Thyroid gland (tissue), 4 donors: Measurements from ENCODE around the gene GRIK5. TPM values are rescaled to one million over a fixed set of nuclear protein-coding genes. Genes with fewer than 3 reads are reported as not detected.

Experiments
- DNase-seq, 2 donors: peaks; one replicate each; pipeline ENCODE4 v3.0.0-alpha.2; 2019
- H3K27ac ChIP-seq, 3 donors: fragments of 200-600 bp; sonication (generic); 1 replicate in 2 of 3; 2 replicates in 1 of 3; pipeline ENCODE4 v1.5.1; 2016 to 2019; ENCODE audit warnings: mild to moderate bottlenecking in 1 of 3, moderate library complexity in 1 of 3
- H3K27me3 ChIP-seq: fragments of 200-600 bp; sonication (generic); one replicate; pipeline ENCODE4 v1.5.1; 2019
- H3K36me3 ChIP-seq, 2 donors: fragments of 200-600 bp; sonication (generic); one replicate each; pipeline ENCODE4 v1.5.1; 2016 to 2019
- H3K4me1 ChIP-seq, 2 donors: fragments of 200-600 bp; sonication (generic); one replicate each; pipeline ENCODE4 v1.5.1; 2017 to 2019
- H3K4me3 ChIP-seq, 3 donors: fragments of 200-600 bp; sonication (generic); replicated peaks in 1 of 3; 1 replicate in 2 of 3; 2 replicates in 1 of 3; pipeline ENCODE4 v1.5.1; 2016; ENCODE audit warnings: mild to moderate bottlenecking in 1 of 3
- H3K9me3 ChIP-seq: fragments of 200-600 bp; sonication (generic); one replicate; pipeline ENCODE4 v1.5.1; 2017
- POLR2A ChIP-seq, 2 donors: fragments of 450-650 bp; IDR thresholded peaks; one replicate each; pipeline ENCODE4 v1.6.1; 2017; ENCODE audit warnings: antibody characterized with exemption in 2 of 2, mild to moderate bottlenecking in 2 of 2, moderate library complexity in 1 of 2
- WGBS, 2 donors: methylation state at CpG; one replicate each; pipeline ENCODE4 v1.1.5; 2017; 5-methylcytosine and 5-hydroxymethylcytosine counted together
- intact Hi-C: fragments of 100-400 bp; cut with DNase I; formaldehyde crosslinking; loops from one replicate; pipeline ENCODE4 v1.15.1; 2023
- total RNA-seq, 4 donors: library from RNA; depleted of rRNA; stranded (reverse); fragments of >200 nt; gene quantifications; one replicate each; pipeline ENCODE4 v1.2.3, GENCODE V29; 2016
- TF ChIP-seq, protein P1 (sequence below), 6 experiments: fragments of 200-600 bp in 3 of 6; fragments of 450-650 bp in 3 of 6; sonication (generic) in 3 of 6; IDR thresholded peaks; one replicate each; pipeline ENCODE4 v1.5.1; 2016 to 2019; ENCODE audit warnings: antibody characterized with exemption in 6 of 6, mild to moderate bottlenecking in 2 of 6, inconsistent platforms in 1 of 6, moderate library complexity in 1 of 6

Gene GRIK5
- total RNA-seq, 4 donors from 2014 or later = 12.0 to 24.2 (median 20.1) TPM

- Histone ChIP-seq H3K4me1 (peaks cover 10 to 14% of the 10 kb centered on the region in 2 donors), H3K36me3 (peaks cover 32 to 36% of the 10 kb centered on the region in 2 donors), H3K4me3 (no peak overlapping the region), H3K27ac (no peak overlapping the region), H3K27me3 (no peaks in the 10 kb centered on the region), H3K9me3 (no peaks in the 10 kb centered on the region)
- DNase-seq = no peak
- intact Hi-C loops = no loop called here
- 95% methylated on average over 6 to 15 of the region's 28 CpGs for WGBS, 2 donors
- TF ChIP-seq, protein P1, sequence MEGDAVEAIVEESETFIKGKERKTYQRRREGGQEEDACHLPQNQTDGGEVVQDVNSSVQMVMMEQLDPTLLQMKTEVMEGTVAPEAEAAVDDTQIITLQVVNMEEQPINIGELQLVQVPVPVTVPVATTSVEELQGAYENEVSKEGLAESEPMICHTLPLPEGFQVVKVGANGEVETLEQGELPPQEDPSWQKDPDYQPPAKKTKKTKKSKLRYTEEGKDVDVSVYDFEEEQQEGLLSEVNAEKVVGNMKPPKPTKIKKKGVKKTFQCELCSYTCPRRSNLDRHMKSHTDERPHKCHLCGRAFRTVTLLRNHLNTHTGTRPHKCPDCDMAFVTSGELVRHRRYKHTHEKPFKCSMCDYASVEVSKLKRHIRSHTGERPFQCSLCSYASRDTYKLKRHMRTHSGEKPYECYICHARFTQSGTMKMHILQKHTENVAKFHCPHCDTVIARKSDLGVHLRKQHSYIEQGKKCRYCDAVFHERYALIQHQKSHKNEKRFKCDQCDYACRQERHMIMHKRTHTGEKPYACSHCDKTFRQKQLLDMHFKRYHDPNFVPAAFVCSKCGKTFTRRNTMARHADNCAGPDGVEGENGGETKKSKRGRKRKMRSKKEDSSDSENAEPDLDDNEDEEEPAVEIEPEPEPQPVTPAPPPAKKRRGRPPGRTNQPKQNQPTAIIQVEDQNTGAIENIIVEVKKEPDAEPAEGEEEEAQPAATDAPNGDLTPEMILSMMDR (IDR thresholded peaks at IDR 0.05) = no peak
- TF ChIP-seq POLR2A (IDR thresholded peaks at IDR 0.05) = no peak
These were observed 10.9 kb upstream of the GRIK5 start for GRCh38 chr19:42080764-42081375.

- no peak for DNase-seq
These were observed 10.1 kb upstream of the GRIK5 start for GRCh38 chr19:42079886-42080763.

DNA sequence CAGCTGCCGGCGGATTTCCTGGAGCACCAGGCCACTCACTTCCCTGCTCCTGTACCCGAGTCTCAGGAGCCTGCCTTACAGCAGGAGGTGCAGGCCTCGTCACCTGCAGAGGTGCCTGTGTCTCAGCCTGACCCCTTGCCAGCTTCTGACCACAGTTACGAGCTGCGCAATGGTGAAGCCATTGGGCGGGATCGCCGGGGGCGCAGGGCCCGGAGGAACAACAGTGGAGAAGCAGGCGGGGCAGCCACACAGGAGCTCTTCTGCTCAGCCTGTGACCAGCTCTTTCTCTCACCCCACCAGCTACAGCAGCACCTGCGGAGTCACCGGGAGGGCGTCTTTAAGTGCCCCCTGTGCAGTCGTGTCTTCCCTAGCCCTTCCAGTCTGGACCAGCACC is 9.3 kb upstream of the GRIK5 start:
- Histone ChIP-seq H3K4me1 (peaks cover 15 to 21% of the 10 kb centered on the region in 2 donors), H3K9me3 (no peaks in the 10 kb centered on the region), H3K27me3 (no peaks in the 10 kb centered on the region), H3K36me3 (peaks cover 32 to 36% of the 10 kb centered on the region in 2 donors), H3K27ac (no peak overlapping the region), H3K4me3 (no peak overlapping the region)
- TF ChIP-seq POLR2A (IDR thresholded peaks at IDR 0.05) = no peak
- TF ChIP-seq, protein P1 (IDR thresholded peaks at IDR 0.05) = no peak
- no peak for DNase-seq
- WGBS, 2 donors = 84 to 86% methylated on average over 10 to 13 of the region's 16 CpGs
- intact Hi-C loops = no loop called here

More at GRCh38 chr19:42079886-42080763, 10.1 kb upstream of the GRIK5 start:
- Histone ChIP-seq H3K4me1 (peaks cover 10 to 15% of the 10 kb centered on the region in 2 donors), H3K4me3 (no peak overlapping the region), H3K36me3 (peaks cover 32 to 36% of the 10 kb centered on the region in 2 donors), H3K27me3 (no peaks in the 10 kb centered on the region), H3K9me3 (no peaks in the 10 kb centered on the region), H3K27ac (no peak overlapping the region)
- WGBS, 2 donors = 96% methylated on average over 27 to 32 of the region's 44 CpGs
- intact Hi-C loops = no loop called here
- TF ChIP-seq, protein P1 (IDR thresholded peaks at IDR 0.05) = no peak
- TF ChIP-seq POLR2A (IDR thresholded peaks at IDR 0.05) = no peak

DNA sequence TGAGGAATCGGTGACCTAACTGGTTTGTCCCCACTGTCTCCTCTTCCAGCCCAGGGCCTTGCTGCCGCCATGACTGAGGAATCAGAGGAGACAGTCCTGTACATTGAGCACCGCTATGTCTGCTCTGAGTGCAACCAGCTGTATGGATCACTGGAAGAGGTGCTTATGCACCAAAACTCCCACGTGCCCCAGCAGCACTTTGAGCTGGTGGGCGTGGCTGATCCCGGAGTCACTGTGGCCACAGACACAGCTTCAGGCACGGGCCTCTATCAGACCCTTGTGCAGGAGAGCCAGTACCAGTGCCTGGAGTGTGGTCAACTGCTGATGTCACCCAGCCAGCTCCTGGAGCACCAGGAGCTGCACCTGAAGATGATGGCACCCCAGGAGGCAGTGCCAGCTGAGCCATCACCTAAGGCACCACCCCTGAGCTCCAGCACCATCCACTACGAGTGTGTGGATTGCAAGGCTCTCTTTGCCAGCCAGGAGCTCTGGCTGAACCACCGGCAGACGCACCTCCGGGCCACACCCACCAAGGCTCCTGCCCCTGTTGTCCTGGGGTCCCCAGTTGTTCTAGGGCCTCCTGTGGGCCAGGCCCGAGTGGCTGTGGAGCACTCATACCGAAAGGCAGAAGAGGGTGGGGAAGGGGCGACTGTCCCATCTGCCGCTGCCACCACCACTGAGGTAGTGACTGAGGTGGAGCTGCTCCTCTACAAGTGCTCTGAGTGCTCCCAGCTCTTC is 8.7 kb upstream of the GRIK5 start:
- H3K36me3 ChIP-seq = peaks cover 32 to 36% of the 10 kb centered on the region in 2 donors
- H3K27me3 ChIP-seq = no peaks in the 10 kb centered on the region
- TF ChIP-seq POLR2A (IDR thresholded peaks at IDR 0.05) = no peak
- TF ChIP-seq, protein P1 (IDR thresholded peaks at IDR 0.05) = no peak
- peaks cover 15 to 21% of the 10 kb centered on the region in 2 donors for H3K4me1 ChIP-seq
- no peak overlapping the region for H3K27ac ChIP-seq
- no peaks in the 10 kb centered on the region for H3K9me3 ChIP-seq
- DNase-seq = no peak
- no peak overlapping the region for H3K4me3 ChIP-seq
- 84 to 85% methylated on average over 13 to 15 of the region's 15 CpGs for WGBS, 2 donors
- intact Hi-C loops = no loop called here
